ENCODE results near the gene NR0B2.

- TF ChIP-seq, protein P1, sequence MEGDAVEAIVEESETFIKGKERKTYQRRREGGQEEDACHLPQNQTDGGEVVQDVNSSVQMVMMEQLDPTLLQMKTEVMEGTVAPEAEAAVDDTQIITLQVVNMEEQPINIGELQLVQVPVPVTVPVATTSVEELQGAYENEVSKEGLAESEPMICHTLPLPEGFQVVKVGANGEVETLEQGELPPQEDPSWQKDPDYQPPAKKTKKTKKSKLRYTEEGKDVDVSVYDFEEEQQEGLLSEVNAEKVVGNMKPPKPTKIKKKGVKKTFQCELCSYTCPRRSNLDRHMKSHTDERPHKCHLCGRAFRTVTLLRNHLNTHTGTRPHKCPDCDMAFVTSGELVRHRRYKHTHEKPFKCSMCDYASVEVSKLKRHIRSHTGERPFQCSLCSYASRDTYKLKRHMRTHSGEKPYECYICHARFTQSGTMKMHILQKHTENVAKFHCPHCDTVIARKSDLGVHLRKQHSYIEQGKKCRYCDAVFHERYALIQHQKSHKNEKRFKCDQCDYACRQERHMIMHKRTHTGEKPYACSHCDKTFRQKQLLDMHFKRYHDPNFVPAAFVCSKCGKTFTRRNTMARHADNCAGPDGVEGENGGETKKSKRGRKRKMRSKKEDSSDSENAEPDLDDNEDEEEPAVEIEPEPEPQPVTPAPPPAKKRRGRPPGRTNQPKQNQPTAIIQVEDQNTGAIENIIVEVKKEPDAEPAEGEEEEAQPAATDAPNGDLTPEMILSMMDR (IDR thresholded peaks at IDR 0.05; ENCODE audit: poor library complexity) = no peak
- no peak for TF ChIP-seq EZH2 (IDR thresholded peaks at IDR 0.05; ENCODE audit: borderline replicate concordance)
Measured at GRCh38 chr1:26907071-26907917, 6.5 kb downstream of the NR0B2 start.

All from hepatocyte (in vitro differentiated cells).